Testis (tissue), 3 donors: Measurements from ENCODE around the gene ARHGAP19. TPM values are rescaled to one million over a fixed set of nuclear protein-coding genes. Genes with fewer than 3 reads are reported as not detected.

Experiments used
- DNase-seq: peaks from one replicate; pipeline ENCODE4 v3.0.0-alpha.2; 2019
- H3K27ac ChIP-seq, 2 donors: fragments of 200-600 bp; sonication (generic); one replicate each; pipeline ENCODE4 v1.5.1; 2019
- H3K27me3 ChIP-seq: fragments of 200-600 bp; sonication (generic); one replicate; pipeline ENCODE4 v1.5.1; 2019
- H3K36me3 ChIP-seq: fragments of 200-600 bp; sonication (generic); one replicate; pipeline ENCODE4 v1.5.1; 2017; ENCODE audit warnings: low read depth; ENCODE audit errors: missing control alignments
- H3K4me1 ChIP-seq: fragments of 200-600 bp; sonication (generic); one replicate; pipeline ENCODE4 v1.5.1; 2019
- H3K4me3 ChIP-seq, 2 donors: fragments of 200-600 bp; sonication (generic); one replicate each; pipeline ENCODE4 v1.5.1; 2017 to 2019
- H3K9me3 ChIP-seq: fragments of 200-600 bp; sonication (generic); one replicate; pipeline ENCODE4 v1.5.1; 2017
- CTCF ChIP-seq, 3 experiments: fragments of 450-650 bp in 2 of 3; fragments of 200-600 bp in 1 of 3; sonication (generic) in 1 of 3; IDR thresholded peaks; one replicate each; pipeline ENCODE4 v1.5.1; 2016 to 2019; ENCODE audit warnings: antibody characterized with exemption in 3 of 3, mild to moderate bottlenecking in 2 of 3, moderate library complexity in 1 of 3
- POLR2A ChIP-seq: fragments of 450-650 bp; IDR thresholded peaks from one replicate; pipeline ENCODE4 v1.6.1; 2017; ENCODE audit warnings: antibody characterized with exemption, mild to moderate bottlenecking, moderate library complexity
- WGBS, 2 donors: methylation state at CpG; one replicate each; pipeline ENCODE4 v1.1.5; 2018; 5-methylcytosine and 5-hydroxymethylcytosine counted together
- intact Hi-C: fragments of 100-400 bp; cut with DNase I; formaldehyde crosslinking; loops from one replicate; pipeline ENCODE4 v1.15.1; 2023; ENCODE audit warnings: low total_unique reads
- polyA plus RNA-seq: library from polyadenylated mRNA; stranded (reverse); fragments of 350-450 nt; fragmentation: Illumina TruSeq; extraction: RNeasy Lipid Tissue Mini Kit (QIAGEN cat#74804); gene quantifications from one replicate; pipeline ENCODE4 v1.2.3, GENCODE V29; 2014; ENCODE audit warnings: low read depth, low replicate concordance; ENCODE audit not compliant: insufficient read depth
- total RNA-seq, 2 donors: library from RNA; depleted of rRNA; stranded (reverse); fragments of >200 nt; gene quantifications; one replicate each; pipeline ENCODE4 v1.2.3, GENCODE V29; 2016

Gene ARHGAP19
- total and polyA plus RNA-seq, 3 donors from 2014 or later, result 40.5 to 54.6 (median 50.0) TPM

GRCh38 chr10:97255512-97256293, 36.7 kb downstream of the ARHGAP19 start:
- 71 to 72% methylated on average over 5 of the region's 5 CpGs for WGBS, 2 donors
- Histone ChIP-seq H3K4me3 (no peak overlapping the region), H3K27ac (peak overlapping the region in 1 of 2 donors; percentile 58), H3K36me3 (no peaks in the 10 kb centered on the region), H3K9me3 (no peaks in the 10 kb centered on the region), H3K27me3 (no peaks in the 10 kb centered on the region), H3K4me1 (peaks cover 9% of the 10 kb centered on the region)
- no peak for DNase-seq
- TF ChIP-seq POLR2A (no peak), CTCF (IDR thresholded peaks at IDR 0.05) (no peak)
- intact Hi-C loops, result no loop called here

GRCh38 chr10:97254694-97255093, 37.7 kb downstream of the ARHGAP19 start:
- Histone ChIP-seq H3K4me1 (peaks cover 9% of the 10 kb centered on the region), H3K4me3 (no peak overlapping the region), H3K27ac (no peak overlapping the region), H3K27me3 (no peaks in the 10 kb centered on the region), H3K36me3 (no peaks in the 10 kb centered on the region), H3K9me3 (no peaks in the 10 kb centered on the region)
- DNase-seq, result no peak
- intact Hi-C loops, result no loop called here
- TF ChIP-seq POLR2A (no peak), CTCF (IDR thresholded peaks at IDR 0.05) (no peak)
- 90 to 94% methylated on average over 3 of the region's 3 CpGs for WGBS, 2 donors

- Histone ChIP-seq H3K36me3 (no peaks in the 10 kb centered on the region), H3K9me3 (no peaks in the 10 kb centered on the region), H3K27me3 (no peaks in the 10 kb centered on the region), H3K4me3 (no peak overlapping the region), H3K27ac (no peak overlapping the region), H3K4me1 (peaks cover 3% of the 10 kb centered on the region)
- intact Hi-C loops, result no loop called here
- TF ChIP-seq POLR2A (no peak), CTCF (IDR thresholded peaks at IDR 0.05) (no peak)
- 89 to 100% methylated on average over 1 of the region's 1 CpG for WGBS, 2 donors
- no peak for DNase-seq
Measured at GRCh38 chr10:97250952-97251351, 41.5 kb downstream of the ARHGAP19 start.

GRCh38 chr10:97243836-97244235, 48.6 kb downstream of the ARHGAP19 start:
- no peaks in the 10 kb centered on the region for H3K4me1 ChIP-seq
- TF ChIP-seq POLR2A, result no peak
- no peak for TF ChIP-seq CTCF (IDR thresholded peaks at IDR 0.05)
- H3K4me3 ChIP-seq, result no peak overlapping the region
- no peak for DNase-seq
- H3K27me3 ChIP-seq, result no peaks in the 10 kb centered on the region
- H3K27ac ChIP-seq, result peak overlapping the region in 1 of 2 donors; percentile 55
- WGBS, 2 donors, result 34 to 55% methylated on average over 5 of the region's 5 CpGs
- no peaks in the 10 kb centered on the region for H3K36me3 ChIP-seq
- no peaks in the 10 kb centered on the region for H3K9me3 ChIP-seq
- intact Hi-C loops, result no loop called here

GRCh38 chr10:97238855-97239254, 53.6 kb downstream of the ARHGAP19 start:
- Histone ChIP-seq H3K36me3 (no peaks in the 10 kb centered on the region), H3K27me3 (no peaks in the 10 kb centered on the region), H3K4me3 (no peak overlapping the region), H3K9me3 (no peaks in the 10 kb centered on the region), H3K27ac (no peak overlapping the region), H3K4me1 (no peaks in the 10 kb centered on the region)
- WGBS, 2 donors, result 88 to 91% methylated on average over 5 of the region's 5 CpGs
- intact Hi-C loops, result no loop called here
- DNase-seq, result no peak
- no peak for TF ChIP-seq POLR2A
- TF ChIP-seq CTCF (IDR thresholded peaks at IDR 0.05), result no peak
